HG02798 (cell line): ENCODE data around the gene WDCP.
"Not testable (repeated sequence)": the region's sequence is repeated elsewhere in the genome, so short reads cannot be mapped to it uniquely, and the experiment has no call there.

Experiments
- ATAC-seq: cut with Tn5 transposase; IDR thresholded peaks from one replicate; pipeline ENCODE4 v1.9.1; 2021; ENCODE audit warnings: mild to moderate bottlenecking; ENCODE audit not compliant: unreplicated experiment, poor library complexity

WDCP gene

DNA sequence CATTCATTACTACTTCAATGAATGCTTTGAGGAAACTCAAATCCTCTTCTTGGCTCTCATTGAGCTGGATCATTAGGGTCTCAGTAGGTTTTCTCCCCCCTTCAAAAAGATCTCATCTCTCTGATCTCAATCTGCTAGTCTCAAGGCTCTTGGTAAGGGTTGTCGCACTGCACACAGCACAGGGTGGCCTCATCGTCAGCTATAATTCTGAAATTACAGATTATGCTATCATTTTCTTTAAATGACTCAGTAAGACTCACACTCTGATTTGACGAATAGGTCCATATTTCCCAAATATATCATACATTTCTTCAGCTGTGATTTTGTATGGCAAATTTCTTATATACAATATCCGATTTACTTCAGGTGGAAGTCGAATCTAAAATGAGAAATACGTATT, 26.6 kb upstream of the WDCP start:
- ATAC-seq, result no peak

DNA sequence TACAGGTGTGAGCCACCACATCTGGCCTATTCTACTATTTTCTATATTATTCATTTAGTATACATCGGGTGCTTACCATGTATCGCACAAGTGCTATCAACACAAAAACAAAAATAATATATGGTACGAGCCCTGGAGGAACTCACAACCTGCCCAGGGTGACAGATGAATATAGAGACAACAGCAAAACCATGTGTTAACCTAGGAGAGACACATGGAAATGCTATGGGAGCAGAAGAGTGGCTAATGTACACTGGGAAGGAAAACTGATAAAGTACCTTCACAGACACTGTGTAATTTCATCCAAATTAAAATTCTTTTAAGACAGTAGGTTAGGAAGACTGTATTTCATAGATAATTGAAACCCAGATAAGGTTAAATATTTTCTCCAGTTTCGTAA, 25.1 kb upstream of the WDCP start:
- no peak for ATAC-seq

DNA sequence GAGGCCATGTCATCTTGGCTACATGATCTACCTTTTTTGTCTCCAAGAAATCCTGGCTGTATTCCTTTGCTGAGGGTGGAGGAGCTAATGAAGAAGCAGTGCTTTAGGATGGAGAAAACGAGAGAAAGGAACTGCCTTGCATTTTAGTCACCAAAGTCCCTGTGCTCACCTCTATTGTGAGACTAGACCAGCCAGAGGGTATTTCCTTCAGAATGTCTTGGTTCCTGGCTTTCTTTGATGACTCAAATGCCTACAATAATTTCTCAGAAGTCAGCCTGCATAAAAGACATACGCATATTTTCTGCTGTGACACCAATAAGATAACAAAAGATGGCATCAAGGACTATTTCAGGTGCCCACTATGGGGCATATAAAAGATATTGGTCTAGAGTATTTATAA, 18.1 kb upstream of the WDCP start:
- ATAC-seq, result no peak

DNA sequence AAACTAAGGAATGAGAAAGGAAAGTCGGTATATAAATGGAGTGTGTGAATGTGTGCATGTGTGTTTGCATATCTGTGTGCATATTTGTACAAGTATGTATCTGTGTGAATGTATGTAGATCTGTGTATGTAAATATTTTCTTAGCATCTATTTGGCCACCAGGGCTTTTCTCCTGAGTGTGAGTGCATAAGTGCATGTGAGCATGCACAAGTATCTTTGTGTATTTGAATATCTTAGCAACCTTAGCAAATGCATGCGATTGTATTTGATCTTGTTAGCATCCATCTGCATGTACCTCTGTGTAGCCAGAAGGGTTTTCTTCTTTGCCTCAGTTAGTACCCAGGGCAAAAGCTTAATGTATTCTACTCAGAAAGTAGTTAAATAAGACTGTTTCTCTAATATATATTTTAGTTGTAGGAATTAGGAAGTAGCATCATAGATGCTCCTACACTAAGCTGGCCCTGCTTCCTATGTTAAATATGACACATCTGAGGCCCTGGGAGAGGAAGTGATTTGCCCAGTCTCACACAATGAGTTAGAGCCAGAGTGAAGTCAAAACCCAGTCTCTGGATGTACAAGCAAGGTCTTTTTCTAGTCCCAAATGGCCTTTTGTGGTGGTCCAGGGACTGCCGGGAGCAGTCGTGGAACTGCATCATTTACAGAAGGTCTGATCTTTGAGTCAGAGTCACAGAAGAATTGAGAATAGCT, 11.5 kb upstream of the WDCP start:
- no peak for ATAC-seq

GRCh38 chr2:24055750-24056149, 8.6 kb upstream of the WDCP start:
- ATAC-seq, result no peak

GRCh38 chr2:24054366-24055010, 7.3 kb upstream of the WDCP start:
- ATAC-seq, result no peak

GRCh38 chr2:24052951-24053350, 5.8 kb upstream of the WDCP start:
- no peak for ATAC-seq

DNA sequence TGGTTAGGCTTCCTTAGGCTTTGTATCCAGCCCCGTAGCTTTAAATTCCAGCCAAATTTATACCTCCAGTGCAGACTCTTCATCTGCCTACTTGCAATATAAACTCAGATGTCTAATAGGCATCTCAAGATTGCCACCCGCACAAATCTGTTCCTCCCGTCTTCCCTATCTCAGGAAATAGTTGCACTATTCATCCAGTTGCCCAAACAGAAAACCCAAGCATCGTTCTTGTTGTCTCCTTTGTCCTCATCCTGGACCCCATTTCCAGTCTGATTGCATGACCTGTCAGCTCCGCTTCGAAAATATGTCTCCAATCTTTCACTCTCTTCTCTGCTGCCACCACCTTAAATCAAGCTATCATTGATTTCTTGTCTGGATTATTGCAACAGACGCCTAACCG, 4.6 kb upstream of the WDCP start:
- no peak for ATAC-seq

DNA sequence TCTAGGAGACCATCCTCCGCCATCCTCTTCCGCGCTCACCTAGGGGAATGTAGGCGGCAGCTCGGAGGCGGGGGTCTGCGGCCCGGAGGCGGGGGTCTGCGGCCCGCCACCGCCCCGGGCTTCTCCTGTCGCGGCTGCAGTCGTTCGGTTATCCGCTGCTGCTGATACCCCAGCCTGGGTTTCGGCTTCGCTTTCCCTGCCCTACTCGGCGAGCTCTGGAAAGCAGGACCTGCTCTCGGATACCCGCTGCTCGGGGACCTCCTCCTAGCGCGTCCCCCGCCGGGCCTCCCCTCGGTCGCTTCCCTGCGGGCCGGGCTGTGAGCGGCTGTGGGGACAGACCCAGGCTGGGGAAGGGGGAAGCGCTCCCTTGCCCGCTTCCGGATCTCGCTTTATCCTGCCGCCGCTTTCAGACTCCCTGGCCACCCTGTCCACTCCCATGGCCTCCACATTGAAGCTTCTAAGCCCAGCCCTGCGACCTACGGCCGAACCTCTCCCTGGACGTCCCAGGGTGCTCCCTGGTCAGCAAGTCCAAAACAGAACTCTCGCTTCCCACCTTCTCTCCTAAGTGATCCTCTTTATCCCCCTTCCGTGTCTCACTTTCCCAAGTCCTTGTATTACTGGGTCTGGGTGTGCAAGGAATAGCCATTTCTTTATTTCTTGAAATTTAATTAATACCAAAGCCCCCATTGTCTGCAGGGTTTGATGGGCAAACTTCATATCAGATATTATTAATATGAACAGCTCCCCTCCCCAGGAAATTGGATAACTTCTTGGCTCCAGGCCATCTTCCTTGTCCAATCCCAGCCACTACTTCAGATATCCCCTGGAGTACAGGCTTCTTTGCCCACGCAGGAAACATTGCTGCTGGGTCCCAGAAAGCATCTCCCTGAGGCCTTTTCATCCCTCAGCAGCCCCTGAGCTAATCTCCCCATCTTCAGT, 3.1 kb upstream of the WDCP start:
- ATAC-seq, result no peak

DNA sequence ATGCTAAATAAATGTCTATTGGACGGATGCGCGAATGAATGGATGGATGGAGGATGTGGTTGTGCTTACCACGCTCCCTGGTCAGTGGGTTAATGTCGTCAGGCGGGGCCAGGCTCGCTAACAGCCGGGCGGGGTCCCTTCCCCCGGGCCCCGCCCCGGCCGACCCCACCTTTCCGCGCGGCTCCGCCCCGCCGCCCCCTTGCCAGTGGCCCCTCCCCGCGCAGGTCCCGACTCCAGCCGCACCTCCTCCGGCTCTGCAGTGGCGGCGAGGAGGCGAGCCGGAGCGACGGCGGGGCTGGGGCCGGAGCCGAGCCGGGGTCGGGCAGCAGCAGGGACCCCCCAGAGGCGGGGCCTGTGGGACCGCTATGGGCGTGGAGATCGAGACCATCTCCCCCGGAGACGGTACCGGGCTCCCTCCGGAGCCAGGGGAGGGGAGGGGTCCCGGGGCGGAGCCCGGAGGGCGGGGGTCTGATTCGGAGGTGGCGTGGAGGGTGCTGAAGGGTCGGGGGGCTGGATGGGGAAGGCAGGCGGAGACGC, 2.4 kb upstream of the WDCP start, which contains the start of gene FKBP1B:
FKBP1B (plus strand) TSS at position 257 of the 537 bp plus-strand sequence; CDS start at position 366, 109 bp downstream.
- ATAC-seq, result peak; percentile 19

- no peak for ATAC-seq
Observed at GRCh38 chr2:24048769-24049484, 1.7 kb upstream of the WDCP start.

- ATAC-seq, result no peak
Observed at GRCh38 chr2:24047703-24048033, 477 bp upstream of the WDCP start.

GRCh38 chr2:24046599-24046929, 627 bp downstream of the WDCP start:
- no peak for ATAC-seq

DNA sequence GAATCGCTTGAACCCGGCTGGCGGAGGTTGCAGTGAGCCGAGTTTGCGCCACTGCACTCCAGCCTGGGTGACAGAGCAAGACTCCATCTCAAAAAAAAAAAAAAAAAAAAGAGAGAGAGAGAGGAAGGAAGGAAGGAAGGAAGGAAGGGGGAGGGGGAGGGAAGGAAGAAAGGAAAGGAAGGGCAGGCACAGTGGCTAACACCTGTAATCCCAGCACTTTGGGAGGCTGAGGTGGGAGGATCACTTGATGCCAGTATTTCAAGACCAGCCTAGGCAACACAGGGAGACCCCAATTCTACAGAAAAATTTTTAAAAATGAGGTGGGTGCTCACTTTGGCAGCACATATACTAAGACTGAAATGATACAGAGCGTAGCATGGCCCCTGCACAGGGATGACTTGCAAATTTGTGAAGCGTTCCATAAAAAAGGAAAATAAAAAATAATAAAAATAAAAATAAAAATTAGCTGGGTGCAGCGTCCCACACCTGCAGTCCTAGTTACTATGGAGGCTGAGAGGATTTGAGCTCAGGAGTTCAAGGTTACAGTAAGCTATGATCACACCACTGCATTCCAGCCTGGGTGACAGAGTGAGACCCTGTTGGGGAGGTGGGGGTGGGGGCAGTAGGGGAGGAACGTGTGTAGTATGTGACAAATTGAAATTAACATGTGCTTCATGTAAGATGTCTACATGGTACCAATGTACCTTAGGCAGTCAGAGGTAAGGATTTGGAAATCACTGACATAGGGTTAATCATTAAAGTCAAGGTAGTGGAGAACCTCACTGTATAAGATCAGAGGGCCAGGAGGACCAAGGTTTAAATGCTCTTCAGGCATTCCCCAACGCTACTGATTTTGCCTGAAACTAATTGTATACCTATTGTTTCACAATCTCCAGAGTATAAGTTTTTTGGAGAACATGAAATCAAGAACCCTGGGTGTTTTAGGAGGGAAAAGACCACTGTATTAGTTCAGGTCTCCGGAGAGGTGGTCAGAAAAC, 1.4 kb downstream of the WDCP start:
- no peak for ATAC-seq

GRCh38 chr2:24043133-24043532, 4.1 kb downstream of the WDCP start:
- ATAC-seq, result not testable (repeated sequence)

GRCh38 chr2:24040511-24040910, 6.7 kb downstream of the WDCP start:
- ATAC-seq, result no peak

GRCh38 chr2:24038786-24039499, 8.2 kb downstream of the WDCP start:
- no peak for ATAC-seq

DNA sequence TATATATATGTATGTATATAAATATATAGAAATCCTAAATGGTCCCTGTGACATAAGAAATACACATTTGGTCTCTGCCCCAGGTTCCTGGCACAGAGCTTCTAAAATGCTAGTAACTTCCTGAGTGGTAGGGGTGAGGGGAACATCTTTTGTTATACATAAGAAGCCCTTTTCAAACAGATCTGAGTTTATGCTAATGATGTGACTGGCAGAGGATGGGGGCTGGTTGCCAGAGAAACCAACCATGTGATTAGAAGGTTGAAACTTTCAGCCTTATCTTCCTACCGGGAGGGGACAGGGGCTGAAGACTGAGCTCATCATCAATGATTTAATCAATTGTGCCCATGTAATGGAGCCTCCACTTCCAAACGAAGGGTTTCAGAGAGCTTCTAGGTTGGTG, 21.0 kb downstream of the WDCP start:
- no peak for ATAC-seq
